CD4-positive, alpha-beta T cell (primary cell): ENCODE data around the gene ZNF600. TPM values are rescaled to one million over a fixed set of nuclear protein-coding genes. Genes with fewer than 3 reads are reported as not detected.
"Not testable (repeated sequence)": the region's sequence is repeated elsewhere in the genome, so short reads cannot be mapped to it uniquely, and the experiment has no call there.

ENCODE experiments used
- ATAC-seq: fragments of 200-7000 bp; cut with Tn5 transposase; one replicate; pipeline ENCODE4 v1.10.0; 2022; ENCODE audit warnings: mild to moderate bottlenecking; ENCODE audit not compliant: poor library complexity
- CTCF ChIA-PET: fragments of 350-600 bp; sonication (Branson Sonifier 250); formaldehyde crosslinking; loops from one replicate; lab custom pipeline; 2021; ENCODE audit warnings: antibody characterized with exemption, inconsistent platforms; lab: Charles Lee
- POLR2A ChIA-PET: fragments of 350-600 bp; sonication (Branson Sonifier 250); formaldehyde crosslinking; loops from one replicate; lab custom pipeline; 2021; ENCODE audit warnings: antibody characterized with exemption, inconsistent platforms; lab: Charles Lee
- DNase-seq, 14 experiments: peaks; one replicate each; pipeline ENCODE4 v3.0.0-alpha.2; 2013 to 2020; ENCODE audit warnings: mixed read lengths in 2 of 14
- H3K27ac ChIP-seq, 2 donors: one replicate each; pipeline versions ENCODE4 v1.5.1 to v1.7.0; 2013; ENCODE audit warnings: low read length in 2 of 2, low read depth in 1 of 2, mild to moderate bottlenecking in 1 of 2
- H3K27me3 ChIP-seq, 2 experiments: 1 replicate in 1 of 2; 2 replicates in 1 of 2; pipeline versions ENCODE4 v1.6.1 to v1.7.0; 2013; ENCODE audit warnings: low read length in 2 of 2, control low read depth in 1 of 2, mild to moderate bottlenecking in 1 of 2, moderate library complexity in 1 of 2; ENCODE audit not compliant: insufficient read depth in 2 of 2, control insufficient read depth in 1 of 2
- H3K36me3 ChIP-seq: one replicate; pipeline ENCODE4 v1.6.1; 2013; ENCODE audit warnings: low read length, control low read depth; ENCODE audit not compliant: insufficient read depth
- H3K4me1 ChIP-seq: one replicate; pipeline ENCODE4 v1.6.1; 2013; ENCODE audit warnings: low read length, control low read depth; ENCODE audit not compliant: insufficient read depth
- H3K4me3 ChIP-seq: one replicate; pipeline ENCODE4 v1.5.1; 2013; ENCODE audit warnings: mild to moderate bottlenecking, low read length, moderate library complexity
- H3K9me3 ChIP-seq, 2 experiments: 1 replicate in 1 of 2; 2 replicates in 1 of 2; pipeline versions ENCODE4 v1.6.1 to v1.7.0; 2013; ENCODE audit warnings: low read length in 2 of 2, mild to moderate bottlenecking in 2 of 2, control low read depth in 1 of 2, moderate library complexity in 1 of 2; ENCODE audit not compliant: control insufficient read depth in 1 of 2, insufficient read depth in 1 of 2
- H3K27ac Mint-ChIP-seq: one replicate; pipeline ENCODE4 v1.8.0; 2020; ENCODE audit warnings: mixed read lengths
- H3K27me3 Mint-ChIP-seq: one replicate; pipeline ENCODE4 v1.8.0; 2021; ENCODE audit warnings: mixed read lengths
- H3K36me3 Mint-ChIP-seq: one replicate; pipeline ENCODE4 v1.8.0; 2021; ENCODE audit warnings: low read depth, mixed read lengths
- H3K4me1 Mint-ChIP-seq: one replicate; pipeline ENCODE4 v1.8.0; 2021; ENCODE audit warnings: low read depth, mixed read lengths
- H3K4me3 Mint-ChIP-seq: one replicate; pipeline ENCODE4 v1.8.0; 2020; ENCODE audit warnings: mild to moderate bottlenecking, mixed read lengths
- H3K9me3 Mint-ChIP-seq: one replicate; pipeline ENCODE4 v1.8.0; 2020; ENCODE audit warnings: mixed read lengths
- CTCF ChIP-seq: fragments of 200-600 bp; IDR thresholded peaks from one replicate; pipeline ENCODE4 v1.8.0; 2022; ENCODE audit warnings: antibody characterized with exemption, mild to moderate bottlenecking
- intact Hi-C, 2 experiments: fragments of 100-400 bp; cut with DNase I in 1 of 2; cut with micrococcal nuclease in 1 of 2; formaldehyde crosslinking; loops; one replicate each; pipeline versions ENCODE4 v1.15.1 to v1.9.0; 2023 to 2025; cut with DNase I, micrococcal nuclease
- total RNA-seq, 174 experiments: library from RNA in 2 of 174; stranded (reverse) in 2 of 174; gene quantifications; one replicate each; pipeline ENCODE4 v1.2.3 and lab custom pipeline; 2021 to 2026

ZNF600 gene
- total RNA-seq, 2 experiments from 2014 or later = 11.2 to 13.4 TPM

- Mint-ChIP-seq H3K4me1 (peaks cover 6% of the 10 kb centered on the region), H3K9me3 (no peaks in the 10 kb centered on the region), H3K36me3 (peaks cover 91% of the 10 kb centered on the region), H3K4me3 (no peak overlapping the region), H3K27me3 (no peaks in the 10 kb centered on the region), H3K27ac (no peak overlapping the region)
- H3K27ac ChIP-seq = no peak overlapping the region
- H3K9me3 ChIP-seq = peaks cover 0 to 31% of the 10 kb centered on the region in 2 experiments
- no peak overlapping the region for H3K4me3 ChIP-seq
- H3K27me3 ChIP-seq = no peaks in the 10 kb centered on the region
- ChIA-PET CTCF (no interaction called here), POLR2A (no interaction called here)
- H3K4me1 ChIP-seq = no peaks in the 10 kb centered on the region
- TF ChIP-seq CTCF = no peak
- intact Hi-C loops = no loop called here
- peaks cover 59% of the 10 kb centered on the region for H3K36me3 ChIP-seq
- no peak for ATAC-seq
- no peak for DNase-seq
Observed at GRCh38 chr19:52725528-52725961, 61.0 kb downstream of the ZNF600 start.

GRCh38 chr19:52724701-52725514, 61.7 kb downstream of the ZNF600 start:
- no peak for DNase-seq
- peaks cover 5% of the 10 kb centered on the region for H3K4me1 Mint-ChIP-seq
- Histone ChIP-seq H3K27ac (no peak overlapping the region), H3K4me1 (no peaks in the 10 kb centered on the region), H3K27me3 (no peaks in the 10 kb centered on the region), H3K36me3 (peaks cover 59% of the 10 kb centered on the region), H3K9me3 (peaks cover 0 to 34% of the 10 kb centered on the region in 2 experiments), H3K4me3 (no peak overlapping the region)
- H3K27me3 Mint-ChIP-seq = no peaks in the 10 kb centered on the region
- H3K9me3 Mint-ChIP-seq = no peaks in the 10 kb centered on the region
- ATAC-seq = no peak
- H3K36me3 Mint-ChIP-seq = peaks cover 92% of the 10 kb centered on the region
- no peak for TF ChIP-seq CTCF
- POLR2A ChIA-PET = no interaction called here
- CTCF ChIA-PET = no interaction called here
- H3K27ac Mint-ChIP-seq = no peak overlapping the region
- intact Hi-C loops = no loop called here
- no peak overlapping the region for H3K4me3 Mint-ChIP-seq

GRCh38 chr19:52723907-52724598, 62.5 kb downstream of the ZNF600 start:
- intact Hi-C loops, ATAC-seq, H3K4me1 ChIP-seq, H3K4me1 Mint-ChIP-seq, DNase-seq, H3K4me3 Mint-ChIP-seq, H3K27ac Mint-ChIP-seq, H3K27me3 ChIP-seq, H3K9me3 Mint-ChIP-seq, CTCF ChIA-PET, H3K27ac ChIP-seq, POLR2A ChIA-PET, H3K4me3 ChIP-seq, H3K27me3 Mint-ChIP-seq: not testable (repeated sequence)
- H3K36me3 Mint-ChIP-seq = peaks cover 92% of the 10 kb centered on the region
- Histone ChIP-seq H3K9me3 (peaks cover 0 to 33% of the 10 kb centered on the region in 2 experiments), H3K36me3 (peaks cover 55% of the 10 kb centered on the region)
